Ovary (tissue), 9 donors: ENCODE data around the gene ADAMTS13. TPM values are rescaled to one million over a fixed set of nuclear protein-coding genes. Genes with fewer than 3 reads are reported as not detected.

Experiments used
- DNase-seq, 5 donors: peaks; one replicate each; pipeline ENCODE4 v3.0.0-alpha.2; 2019 to 2020
- H3K27ac ChIP-seq, 2 donors: fragments of 200-600 bp; one replicate each; pipeline versions ENCODE4 v1.5.1 to v1.8.0; 2019 to 2022
- H3K27me3 ChIP-seq: fragments of 200-600 bp; one replicate; pipeline ENCODE4 v1.8.0; 2022
- H3K36me3 ChIP-seq: fragments of 200-600 bp; sonication (generic); one replicate; pipeline ENCODE4 v1.5.1; 2019
- H3K4me1 ChIP-seq: one replicate; pipeline ENCODE4 v1.8.1; 2013; ENCODE audit warnings: mild to moderate bottlenecking, moderate library complexity; ENCODE audit not compliant: insufficient read depth
- H3K4me3 ChIP-seq: fragments of 200-600 bp; sonication (generic); one replicate; pipeline ENCODE4 v1.5.1; 2017
- H3K9me3 ChIP-seq, 2 donors: fragments of 200-600 bp in 1 of 2; sonication (generic) in 1 of 2; one replicate each; pipeline versions ENCODE4 v1.5.1 to v1.8.1; 2013 to 2019; ENCODE audit warnings: mild to moderate bottlenecking in 1 of 2, moderate library complexity in 1 of 2
- EP300 ChIP-seq: sonication (generic); formaldehyde crosslinking; IDR thresholded peaks from one replicate; pipeline ENCODE4 v1.6.1; 2017; ENCODE audit warnings: antibody characterized with exemption
- POLR2A ChIP-seq: fragments of 450-650 bp; IDR thresholded peaks from one replicate; pipeline ENCODE4 v1.6.1; 2017; ENCODE audit warnings: antibody characterized with exemption, mild to moderate bottlenecking, moderate library complexity
- WGBS, 3 donors: extraction: QIAGEN DNeasy Blood & Tissue Kit in 1 of 3; methylation state at CpG; one replicate each; pipeline versions ENCODE4 v1.1.5 to v1.1.7; 2013 to 2017; 5-methylcytosine and 5-hydroxymethylcytosine counted together
- intact Hi-C, 4 donors: fragments of 100-400 bp; cut with DNase I; formaldehyde crosslinking; loops; one replicate each; pipeline versions ENCODE4 v1.11.0 to v1.15.1; 2022 to 2023
- polyA plus RNA-seq, 2 donors: library from polyadenylated mRNA; stranded (reverse); fragments of 200-250 nt in 1 of 2; fragments of 350-450 nt in 1 of 2; fragmentation: Illumina TruSeq in 1 of 2; extraction: RNeasy Lipid Tissue Mini Kit (QIAGEN cat#74804) in 1 of 2; gene quantifications; one replicate each; pipeline ENCODE4 v1.2.3, GENCODE V29; 2013 to 2014
- total RNA-seq, 7 donors: library from RNA; depleted of rRNA in 2 of 7; stranded (reverse); fragments of >200 nt in 2 of 7; fragmentation: NEBNext Ultra II Directional in 3 of 7; extraction: Animal tissue kit (Norgen Biotek cat#: 25700) in 3 of 7; gene quantifications; one replicate each; pipeline versions ENCODE4 v1.1.0 to v1.2.4, GENCODE V29; 2016 to 2023
- TF ChIP-seq, protein P1 (sequence below), 3 donors: fragments of 450-650 bp in 2 of 3; fragments of 200-600 bp in 1 of 3; IDR thresholded peaks; one replicate each; pipeline versions ENCODE4 v1.5.1 to v1.8.0; 2016 to 2022; ENCODE audit warnings: antibody characterized with exemption in 3 of 3, mild to moderate bottlenecking in 1 of 3
- donor health status: DM: no; HTN: no; CAD: no; lungs with moderate emphysema.
- donor health status: DM: no; HTN: no; CAD: no.
- donor health status: Bipolar disorder and iron deficiency.
- donor health status: DM: yes; HTN: yes; CAD: no.
- donor health status: DM: no; HTN: no; CAD: no.
- donor health status: DM: yes; HTN: yes; CAD: no.

The ADAMTS13 gene
- total and polyA plus RNA-seq, 9 donors, result 0.45 to 4.2 (median 3.6) TPM

GRCh38 chr9:133457748-133458147 lies 35.6 kb downstream of the ADAMTS13 start:
- Histone ChIP-seq H3K27ac (no peak overlapping the region), H3K9me3 (no peaks in the 10 kb centered on the region), H3K27me3 (no peaks in the 10 kb centered on the region), H3K4me3 (no peak overlapping the region), H3K4me1 (peaks cover 3% of the 10 kb centered on the region), H3K36me3 (no peaks in the 10 kb centered on the region)
- TF ChIP-seq POLR2A (no peak), EP300 (no peak)
- TF ChIP-seq, protein P1, sequence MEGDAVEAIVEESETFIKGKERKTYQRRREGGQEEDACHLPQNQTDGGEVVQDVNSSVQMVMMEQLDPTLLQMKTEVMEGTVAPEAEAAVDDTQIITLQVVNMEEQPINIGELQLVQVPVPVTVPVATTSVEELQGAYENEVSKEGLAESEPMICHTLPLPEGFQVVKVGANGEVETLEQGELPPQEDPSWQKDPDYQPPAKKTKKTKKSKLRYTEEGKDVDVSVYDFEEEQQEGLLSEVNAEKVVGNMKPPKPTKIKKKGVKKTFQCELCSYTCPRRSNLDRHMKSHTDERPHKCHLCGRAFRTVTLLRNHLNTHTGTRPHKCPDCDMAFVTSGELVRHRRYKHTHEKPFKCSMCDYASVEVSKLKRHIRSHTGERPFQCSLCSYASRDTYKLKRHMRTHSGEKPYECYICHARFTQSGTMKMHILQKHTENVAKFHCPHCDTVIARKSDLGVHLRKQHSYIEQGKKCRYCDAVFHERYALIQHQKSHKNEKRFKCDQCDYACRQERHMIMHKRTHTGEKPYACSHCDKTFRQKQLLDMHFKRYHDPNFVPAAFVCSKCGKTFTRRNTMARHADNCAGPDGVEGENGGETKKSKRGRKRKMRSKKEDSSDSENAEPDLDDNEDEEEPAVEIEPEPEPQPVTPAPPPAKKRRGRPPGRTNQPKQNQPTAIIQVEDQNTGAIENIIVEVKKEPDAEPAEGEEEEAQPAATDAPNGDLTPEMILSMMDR (IDR thresholded peaks at IDR 0.05), result no peak
- intact Hi-C loops, result no loop called here
- DNase-seq, result no peak
- WGBS, 3 donors, result 94 to 97% (median 96%) methylated on average over 11 of the region's 11 CpGs

DNA sequence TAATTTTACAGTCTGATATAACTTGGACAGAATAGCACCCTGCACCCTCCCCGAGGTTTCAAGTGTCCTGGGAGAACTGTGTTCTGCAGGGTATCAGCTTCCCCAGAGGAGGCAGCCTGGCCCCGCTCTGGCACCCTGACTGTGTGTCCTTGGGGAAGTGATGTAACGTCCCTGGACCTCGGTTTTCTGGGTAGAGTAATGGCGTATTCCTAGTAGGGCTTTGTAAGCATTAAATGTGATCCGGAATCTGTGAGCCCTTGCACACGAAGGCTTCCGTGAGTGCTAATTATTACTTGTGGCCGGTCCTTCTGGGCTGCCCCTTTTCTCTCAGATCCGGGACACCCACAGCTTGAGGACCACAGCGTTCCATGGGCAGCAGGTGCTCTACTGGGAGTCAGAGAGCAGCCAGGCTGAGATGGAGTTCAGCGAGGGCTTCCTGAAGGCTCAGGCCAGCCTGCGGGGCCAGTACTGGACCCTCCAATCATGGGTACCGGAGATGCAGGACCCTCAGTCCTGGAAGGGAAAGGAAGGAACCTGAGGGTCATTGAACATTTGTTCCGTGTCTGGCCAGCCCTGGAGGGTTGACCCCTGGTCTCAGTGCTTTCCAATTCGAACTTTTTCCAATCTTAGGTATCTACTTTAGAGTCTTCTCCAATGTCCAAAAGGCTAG lies 36.6 kb downstream of the ADAMTS13 start:
- 57 to 67% (median 64%) methylated on average over 16 of the region's 16 CpGs for WGBS, 3 donors

DNA sequence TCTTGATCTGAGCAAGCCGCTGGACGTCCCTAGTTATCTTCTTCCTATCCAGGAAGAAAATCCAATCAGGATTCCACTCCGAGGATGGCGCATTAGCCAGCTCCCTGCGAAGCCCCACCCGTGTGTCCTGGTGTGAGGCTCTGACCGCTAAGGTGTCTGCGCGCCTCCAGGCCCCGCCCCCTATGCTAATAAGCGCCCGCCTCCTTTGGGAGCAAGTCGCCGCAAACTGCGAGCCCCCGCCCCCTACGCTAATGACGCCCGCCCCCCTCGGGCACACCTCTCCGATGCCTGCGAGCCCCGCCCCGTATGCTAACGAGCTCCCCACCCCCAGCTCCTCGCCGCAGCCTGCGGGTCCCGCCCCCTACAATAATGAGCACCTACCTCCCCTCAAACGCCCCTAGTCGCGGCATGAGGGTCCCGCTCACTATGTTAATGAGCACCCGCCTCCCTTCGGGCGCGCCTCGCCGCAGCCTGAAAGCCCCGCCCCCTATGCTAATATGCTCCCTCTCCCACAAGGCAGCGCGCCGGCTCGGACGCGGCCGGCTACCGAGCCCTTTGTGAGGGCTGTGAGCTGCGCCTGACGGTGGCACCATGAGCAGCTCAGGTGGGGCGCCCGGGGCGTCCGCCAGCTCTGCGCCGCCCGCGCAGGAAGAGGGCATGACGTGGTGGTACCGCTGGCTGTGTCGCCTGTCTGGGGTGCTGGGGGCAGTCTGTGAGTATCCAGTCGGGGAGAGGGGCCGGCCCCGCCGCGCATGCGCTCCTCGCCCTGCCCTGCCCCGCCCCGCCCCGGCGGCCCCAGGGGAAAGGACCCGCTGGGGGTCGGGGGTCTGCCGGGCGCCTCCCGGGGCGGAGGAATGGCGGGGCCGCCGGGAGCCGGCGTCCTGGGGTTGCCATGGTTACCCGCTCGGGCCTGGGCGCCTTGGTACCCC lies 37.6 kb downstream of the ADAMTS13 start, which contains the start of gene CACFD1:
Gene CACFD1, plus strand, starts transcription at position 503 of the 929 bp plus-strand sequence. Its CDS starts 89 bp downstream, at position 592.
- DNase-seq, result peak; percentile 97 to 98 (median 98)
- no peaks in the 10 kb centered on the region for H3K27me3 ChIP-seq
- H3K4me3 ChIP-seq, result peak within 1 kb of the TSS; percentile 59
- H3K4me1 ChIP-seq, result peaks cover 3% of the 10 kb centered on the region
- peak within 1 kb of the TSS; percentile 79 to 97 for H3K27ac ChIP-seq
- intact Hi-C loops, result no loop called here
- no peaks in the 10 kb centered on the region for H3K36me3 ChIP-seq
- no peaks in the 10 kb centered on the region for H3K9me3 ChIP-seq
- WGBS, 3 donors, result 1% methylated on average over 55 to 86 of the region's 86 CpGs
- TF ChIP-seq, protein P1 (IDR thresholded peaks at IDR 0.05), result peak in 1 of 3 donors; percentile 27
- peak; percentile 83 for TF ChIP-seq POLR2A
- no peak for TF ChIP-seq EP300

More for the DNA sequence above, 36.6 kb downstream of the ADAMTS13 start:
- no peak for DNase-seq
- no peaks in the 10 kb centered on the region for H3K9me3 ChIP-seq
- H3K27me3 ChIP-seq, result no peaks in the 10 kb centered on the region
- H3K4me1 ChIP-seq, result peaks cover 3% of the 10 kb centered on the region
- TF ChIP-seq, protein P1 (IDR thresholded peaks at IDR 0.05), result no peak
- TF ChIP-seq EP300, result no peak
- TF ChIP-seq POLR2A, result no peak
- no peak overlapping the region for H3K4me3 ChIP-seq
- peak overlapping the region; percentile 45 to 97 for H3K27ac ChIP-seq
- no peaks in the 10 kb centered on the region for H3K36me3 ChIP-seq
- intact Hi-C loops, result no loop called here

GRCh38 chr9:133460405-133461175 lies 38.4 kb downstream of the ADAMTS13 start:
- DNase-seq, result peak in 3 of 5 donors; percentile 76 to 80 (median 76)
- TF ChIP-seq, protein P1 (IDR thresholded peaks at IDR 0.05), result no peak
- no peak for TF ChIP-seq EP300
- TF ChIP-seq POLR2A, result no peak
- Histone ChIP-seq H3K4me3 (peak overlapping the region; percentile 59), H3K27ac (peak overlapping the region; percentile 79 to 97), H3K9me3 (no peaks in the 10 kb centered on the region), H3K36me3 (no peaks in the 10 kb centered on the region), H3K27me3 (no peaks in the 10 kb centered on the region), H3K4me1 (peaks cover 3% of the 10 kb centered on the region)
- WGBS, 3 donors, result 9 to 23% (median 18%) methylated on average over 22 to 30 of the region's 30 CpGs
- intact Hi-C loops, result no loop called here
